GM12878 (cell line): Measurements from ENCODE around the gene NDRG2. TPM values are rescaled to one million over a fixed set of nuclear protein-coding genes. Genes with fewer than 3 reads are reported as not detected.

Experiments
- ATAC-seq: fragments of 200-7000 bp; cut with Tn5 transposase; 3 replicates; pipeline ENCODE4 v1.9.1; 2020; ENCODE audit warnings: mild to moderate bottlenecking, moderate library complexity
- BruUV-seq: library from RNA; stranded (reverse); fragments of 400-500 nt; replicated peaks from 2 replicates; lab custom pipeline; 2021; lab: Mats Ljungman, UMichigan
- CTCF ChIA-PET: fragments of 300-600 bp; sonication (Branson Sonifier 250); formaldehyde crosslinking; extraction: SDS; loops from one replicate; lab custom pipeline; 2021; ENCODE audit warnings: inconsistent platforms; lab: Yijun Ruan, JAX
- POLR2A ChIA-PET: fragments of 350-600 bp; formaldehyde crosslinking; extraction: SDS; loops from one replicate; lab custom pipeline; 2021; ENCODE audit warnings: inconsistent platforms; lab: Charles Lee
- RAD21 ChIA-PET: fragments of 300-600 bp; sonication (Branson Sonifier 250); formaldehyde crosslinking; loops from one replicate; lab custom pipeline; 2023; ENCODE audit warnings: antibody characterized with exemption; ENCODE audit not compliant: unreplicated experiment; lab: Charles Lee
- SMC1A ChIA-PET: fragments of 300-600 bp; sonication (Branson Sonifier 250); formaldehyde crosslinking; loops from one replicate; lab custom pipeline; 2023; ENCODE audit not compliant: unreplicated experiment, uncharacterized antibody; lab: Charles Lee
- DNase-seq: peaks from one replicate; pipeline ENCODE4 v3.0.0-alpha.2; 2011; ENCODE audit warnings: low read depth, low spot score
- FAIRE-seq: peaks from 3 replicates; lab custom pipeline; 2011; peaks lifted over from hg19 to GRCh38; lab: Jason Lieb, UNC
- H2AFZ ChIP-seq: 2 replicates; pipeline ENCODE4 v1.6.0; 2011; ENCODE audit warnings: low read depth, low read length, control low read depth; ENCODE audit not compliant: control insufficient read depth
- H3K27ac ChIP-seq: 2 replicates; pipeline ENCODE4 v1.5.1; 2011; ENCODE audit warnings: control low read depth; ENCODE audit not compliant: control insufficient read depth, insufficient read depth
- H3K27me3 ChIP-seq, 2 experiments: replicated peaks in 1 of 2; 2 replicates each; pipeline versions ENCODE4 v1.6.0 to v1.6.1; 2011; ENCODE audit warnings: low read length in 1 of 2; ENCODE audit not compliant: control insufficient read depth in 2 of 2, insufficient read depth in 2 of 2
- H3K36me3 ChIP-seq, 2 experiments: 2 replicates each; pipeline ENCODE4 v1.5.1; 2011; ENCODE audit warnings: low read length in 1 of 2; ENCODE audit not compliant: control insufficient read depth in 2 of 2, insufficient read depth in 2 of 2
- H3K4me1 ChIP-seq: 2 replicates; pipeline ENCODE4 v1.6.1; 2011; ENCODE audit warnings: mild to moderate bottlenecking, low read length, moderate library complexity, mixed read lengths; ENCODE audit not compliant: control insufficient read depth, insufficient read depth
- H3K4me2 ChIP-seq: 2 replicates; pipeline ENCODE4 v1.6.0; 2011; ENCODE audit warnings: control low read depth; ENCODE audit not compliant: control insufficient read depth, insufficient read depth
- H3K4me3 ChIP-seq: fragments of 200-600 bp; sonication (generic); 2 replicates; pipeline ENCODE4 v1.5.1; 2016
- H3K79me2 ChIP-seq: 2 replicates; pipeline ENCODE4 v1.6.0; 2011; ENCODE audit warnings: low read length; ENCODE audit not compliant: control insufficient read depth, insufficient read depth
- H3K9ac ChIP-seq: 2 replicates; pipeline ENCODE4 v1.8.0; 2011; ENCODE audit warnings: low read length, control low read depth, mixed read lengths; ENCODE audit not compliant: control insufficient read depth, insufficient read depth
- H3K9me3 ChIP-seq: replicated peaks from 3 replicates; pipeline ENCODE4 v1.5.1; 2011; ENCODE audit warnings: mild to moderate bottlenecking, low read length; ENCODE audit not compliant: control insufficient read depth, insufficient read depth
- H4K20me1 ChIP-seq: 2 replicates; pipeline ENCODE4 v1.6.0; 2011; ENCODE audit not compliant: control insufficient read depth, insufficient read depth
- BACH1 ChIP-seq: fragments of 450-650 bp; IDR thresholded peaks from 2 replicates; pipeline ENCODE4 v1.6.1; 2017; ENCODE audit warnings: mild to moderate bottlenecking, borderline replicate concordance
- MXI1 ChIP-seq: fragments of 150-350 bp; IDR thresholded peaks from 2 replicates; pipeline ENCODE4 v1.6.1; 2011; ENCODE audit warnings: low read depth, mild to moderate bottlenecking, inconsistent platforms, low read length, improper control_type of control experiment
- NR2C2 ChIP-seq: IDR thresholded peaks from 2 replicates; pipeline ENCODE4 v1.6.1; 2011; ENCODE audit warnings: borderline replicate concordance, low read depth; ENCODE audit not compliant: control insufficient read depth, insufficient read length
- RELA ChIP-seq: fragments of 450-650 bp; IDR thresholded peaks from 2 replicates; pipeline ENCODE4 v1.8.0; 2014; ENCODE audit warnings: borderline replicate concordance; ENCODE audit not compliant: partially characterized antibody
- SMARCA5 ChIP-seq: fragments of 450-650 bp; IDR thresholded peaks from 2 replicates; pipeline ENCODE4 v1.6.1; 2017; ENCODE audit warnings: mild to moderate bottlenecking
- TCF12 ChIP-seq: IDR thresholded peaks from 2 replicates; pipeline ENCODE4 v1.6.1; 2011; ENCODE audit warnings: low read depth, mild to moderate bottlenecking, low read length
- ZNF622 ChIP-seq: fragments of 450-650 bp; IDR thresholded peaks from 2 replicates; pipeline ENCODE4 v1.6.1; 2017; ENCODE audit warnings: mild to moderate bottlenecking, inconsistent platforms
- WGBS: methylation state at CpG from one replicate; pipeline ENCODE4 v1.1.6; 2016; ENCODE audit warnings: low lambda C conversion rate; ENCODE audit not compliant: insufficient replicate concordance, insufficient coverage; ENCODE audit errors: missing lambda C conversion rate; 5-methylcytosine and 5-hydroxymethylcytosine counted together
- in situ Hi-C: fragments of 300-500 bp; cut with MboI; formaldehyde crosslinking; loops from 9 replicates; pipeline ENCODE4 v1.14.3; 2018; ENCODE audit warnings: mixed read lengths
- intact Hi-C: fragments of 100-400 bp; cut with micrococcal nuclease; formaldehyde crosslinking; loops from one replicate; pipeline ENCODE4 v1.14.2; 2022; ENCODE audit not compliant: unreplicated experiment
- polyA plus RNA-seq, 11 experiments: library from polyadenylated mRNA; depleted of rRNA in 4 of 11; unstranded in 6 of 11; stranded (reverse) in 5 of 11; fragments of >200 nt; fragmentation: Nextera tagmentation in 4 of 11; fragmentation: Illumina TruSeq in 1 of 11; extraction: Ambion mirVana in 4 of 11; extraction: Trizol in 1 of 11; gene quantifications; 1 replicate in 1 of 11; 2 replicates in 10 of 11; pipeline versions ENCODE4 v1.2.1 to v1.2.3, GENCODE V29; 2011 to 2016; ENCODE audit warnings: inconsistent platforms in 2 of 11, missing spikeins in 2 of 11, low read depth in 1 of 11
- total RNA-seq, 4 experiments: library from RNA; depleted of rRNA in 3 of 4; stranded (reverse); fragments of >200 nt in 3 of 4; fragmentation: Illumina TruSeq in 1 of 4; extraction: Trizol in 1 of 4; gene quantifications; 2 replicates each; pipeline versions ENCODE4 v1.2.1 to v1.2.3, GENCODE V29; 2013 to 2021
- TF ChIP-seq, protein P1 (sequence below): IDR thresholded peaks from 2 replicates; pipeline ENCODE4 v1.6.1; 2012; ENCODE audit warnings: low read length, inconsistent platforms

Gene NDRG2
- total and polyA plus RNA-seq, 10 of the 15 experiments (the other 5 are each of a cell fraction or from before 2014, with no cell fraction given), result 0.15 to 0.49 TPM; not detected in 8

DNA sequence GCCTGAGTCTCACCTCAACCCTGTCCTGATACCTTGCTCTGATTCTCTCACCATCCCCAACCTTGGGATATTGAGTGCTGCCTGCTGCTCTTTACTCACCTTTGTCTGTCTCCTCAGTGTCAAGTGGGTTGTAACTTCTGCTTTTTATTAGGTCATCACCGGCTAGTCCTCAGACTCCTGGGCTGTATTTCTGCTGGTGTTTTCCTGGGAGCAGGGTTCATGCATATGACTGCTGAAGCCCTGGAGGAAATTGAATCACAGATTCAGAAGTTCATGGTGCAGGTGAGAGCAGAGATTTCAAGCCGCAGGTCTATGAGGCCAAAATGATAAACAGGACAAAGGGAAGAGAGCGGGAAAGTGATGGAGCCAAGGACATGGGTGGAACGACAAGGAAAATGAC, 25.3 kb downstream of the NDRG2 start:
- Histone ChIP-seq H3K9me3 (no peaks in the 10 kb centered on the region), H3K9ac (no peak overlapping the region), H3K36me3 (peaks cover 3 to 9% of the 10 kb centered on the region in 2 experiments), H3K27ac (no peak overlapping the region), H3K4me2 (no peak overlapping the region), H3K79me2 (no peaks in the 10 kb centered on the region), H2AFZ (no peak overlapping the region), H3K27me3 (no peaks in the 10 kb centered on the region), H3K4me1 (no peaks in the 10 kb centered on the region), H3K4me3 (no peak overlapping the region), H4K20me1 (no peaks in the 10 kb centered on the region)
- ChIA-PET RAD21 (interaction anchor here (2.2 kb wide), 1 partner anchor 15 kb away, joined by 6 read pairs; no protein-coding TSS in a partner anchor), CTCF (interaction anchor here (0.8 to 1.4 kb wide), 3 partner anchors 9 to 105 kb away, joined by 3 read pairs; no protein-coding TSS in a partner anchor), POLR2A (no interaction called here), SMC1A (interaction anchor here (1.0 kb wide), 1 partner anchor 15 kb away, joined by 5 read pairs; no protein-coding TSS in a partner anchor)
- BruUV-seq, result no TSS peak
- no peak for TF ChIP-seq TCF12
- TF ChIP-seq ZNF622, result no peak
- TF ChIP-seq BACH1, result no peak
- TF ChIP-seq, protein P1, sequence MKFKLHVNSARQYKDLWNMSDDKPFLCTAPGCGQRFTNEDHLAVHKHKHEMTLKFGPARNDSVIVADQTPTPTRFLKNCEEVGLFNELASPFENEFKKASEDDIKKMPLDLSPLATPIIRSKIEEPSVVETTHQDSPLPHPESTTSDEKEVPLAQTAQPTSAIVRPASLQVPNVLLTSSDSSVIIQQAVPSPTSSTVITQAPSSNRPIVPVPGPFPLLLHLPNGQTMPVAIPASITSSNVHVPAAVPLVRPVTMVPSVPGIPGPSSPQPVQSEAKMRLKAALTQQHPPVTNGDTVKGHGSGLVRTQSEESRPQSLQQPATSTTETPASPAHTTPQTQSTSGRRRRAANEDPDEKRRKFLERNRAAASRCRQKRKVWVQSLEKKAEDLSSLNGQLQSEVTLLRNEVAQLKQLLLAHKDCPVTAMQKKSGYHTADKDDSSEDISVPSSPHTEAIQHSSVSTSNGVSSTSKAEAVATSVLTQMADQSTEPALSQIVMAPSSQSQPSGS, result no peak
- no peak for TF ChIP-seq SMARCA5
- TF ChIP-seq MXI1, result no peak
- TF ChIP-seq RELA, result no peak
- TF ChIP-seq NR2C2, result no peak
- ATAC-seq (no peak), FAIRE-seq (no peak), DNase-seq (no peak)
- intact Hi-C loops (no loop called here), in situ Hi-C loops (no loop called here)
- WGBS, result 67% methylated on average over 4 of the region's 4 CpGs
